NCI-H1092 treated with DMSO at 0.1 percent for 48 hours (cell line): ENCODE measurements around the gene USHBP1.
"Not testable (repeated sequence)": the region's sequence is repeated elsewhere in the genome, so short reads cannot be mapped to it uniquely, and the experiment has no call there.

Experiments
- DNase-seq: peaks from one replicate; lab custom pipeline; 2025; lab: John Stamatoyannopoulos, UW

The USHBP1 gene

DNA sequence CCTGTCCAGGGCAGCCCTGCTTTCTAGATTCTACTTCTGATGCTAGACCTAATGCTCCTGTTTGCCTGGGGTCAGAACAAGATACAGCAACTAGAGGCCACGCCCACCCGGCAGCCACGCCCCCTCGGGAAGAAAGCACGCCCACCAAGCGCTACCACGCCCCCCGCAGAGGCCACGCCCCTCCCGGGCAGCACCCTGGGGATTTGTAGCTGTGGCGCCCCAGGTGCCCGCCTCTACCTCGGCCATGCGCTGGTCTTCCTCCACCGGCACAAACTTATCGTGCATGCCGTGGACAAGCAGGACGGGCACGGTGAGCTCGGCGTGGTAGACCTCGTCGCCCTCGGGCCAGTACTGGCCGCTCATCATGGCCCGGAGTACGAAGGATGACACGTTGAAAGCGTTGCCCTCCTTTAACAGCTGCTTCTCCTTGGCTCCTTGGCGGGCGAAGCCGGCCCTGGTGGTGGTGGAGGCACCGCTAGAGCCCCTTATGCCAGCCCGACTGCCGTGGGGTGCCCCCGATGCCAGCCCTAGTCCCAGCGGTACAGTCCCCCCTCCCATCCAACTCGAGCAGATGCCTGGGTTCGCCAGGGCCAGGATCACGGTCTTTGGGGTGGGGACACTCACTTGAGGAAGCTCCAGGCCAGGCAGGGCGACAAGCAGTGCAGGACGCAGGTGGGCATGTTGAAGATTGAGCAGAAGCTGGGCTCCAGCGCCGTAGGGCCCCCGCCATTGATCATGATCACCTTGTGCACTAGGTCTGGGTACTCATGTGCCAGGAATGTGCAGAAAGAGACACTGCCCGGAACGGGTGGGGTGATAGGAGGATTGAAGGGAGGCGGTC, 29.7 kb upstream of the USHBP1 start:
- no peak for DNase-seq

DNA sequence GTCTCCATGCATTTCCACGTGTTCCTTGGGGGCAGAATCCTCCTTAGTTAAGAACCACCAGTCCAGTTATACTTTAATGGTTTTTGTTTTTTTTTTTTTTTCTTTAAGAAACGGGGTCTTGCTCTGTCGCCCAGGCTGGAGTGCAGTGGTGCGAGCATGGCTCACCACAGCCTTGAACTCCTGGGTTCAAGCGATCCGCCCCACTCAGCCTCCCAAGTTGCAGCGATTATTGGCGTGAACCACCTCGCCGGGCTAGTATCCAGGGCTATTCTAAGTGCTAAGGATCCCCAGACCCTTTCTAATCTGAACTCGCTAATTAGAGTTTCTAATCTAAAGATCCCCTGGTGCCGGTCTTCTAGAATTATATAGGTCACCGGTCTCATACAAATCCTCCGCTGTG, 29.1 kb upstream of the USHBP1 start:
- DNase-seq = no peak

DNA sequence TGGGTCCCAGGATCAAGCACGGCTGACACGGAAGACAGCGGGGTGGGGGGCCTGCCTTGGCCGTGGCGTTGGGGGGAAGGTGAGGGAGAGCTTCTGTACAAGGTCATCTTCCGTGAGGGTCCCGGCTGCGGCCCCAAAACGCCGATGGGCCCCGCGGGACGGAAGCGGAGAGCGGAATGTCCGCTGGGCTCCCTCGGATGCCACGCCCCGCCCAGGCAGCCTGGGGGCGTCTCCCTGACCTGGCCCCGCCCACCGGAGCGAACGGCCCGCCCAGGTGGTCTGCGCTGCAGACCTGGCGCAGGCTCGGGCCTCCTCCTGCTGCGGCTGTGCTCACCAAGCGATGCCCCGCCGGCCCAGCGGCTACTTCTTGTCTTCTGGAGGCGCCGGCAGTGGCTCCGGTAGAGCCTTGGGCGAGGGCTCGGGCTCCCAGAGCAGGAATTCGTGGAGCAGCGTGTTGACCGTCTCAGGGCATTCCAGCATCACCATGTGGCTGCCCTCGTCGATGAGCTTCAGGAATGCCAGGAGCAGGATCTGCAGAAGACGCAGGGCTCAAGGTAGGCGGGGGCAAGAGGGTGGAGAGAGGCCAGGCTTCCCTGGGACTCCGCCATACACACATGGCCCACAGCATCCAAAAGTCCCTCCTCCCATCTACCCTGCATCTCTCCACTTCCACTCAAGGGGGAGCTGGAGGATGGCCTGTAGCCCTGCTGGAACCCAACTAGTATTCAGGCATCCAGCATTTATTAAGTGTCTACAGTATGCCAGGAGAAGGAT, 27.9 kb upstream of the USHBP1 start:
- no peak for DNase-seq

DNA sequence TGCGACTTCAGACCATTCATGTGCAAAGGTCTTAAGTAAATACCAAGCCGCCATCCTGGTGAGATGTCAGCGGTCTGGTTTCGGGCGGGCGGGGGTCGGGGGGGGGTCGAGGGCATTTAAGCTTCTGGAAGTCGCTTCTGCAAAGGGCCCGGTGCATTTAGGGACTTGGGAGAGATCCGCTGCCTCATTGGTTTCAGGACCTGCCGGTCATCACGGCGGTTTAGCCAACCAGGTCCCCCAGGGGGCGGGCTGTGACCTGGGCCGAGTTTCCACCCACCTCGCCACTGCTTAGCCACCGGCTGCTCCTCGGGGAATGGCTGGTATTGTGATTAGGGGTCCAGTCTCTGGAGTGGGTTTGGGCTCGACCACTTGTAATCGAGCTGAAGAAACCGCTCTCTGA, 24.9 kb upstream of the USHBP1 start:
- no peak for DNase-seq

DNA sequence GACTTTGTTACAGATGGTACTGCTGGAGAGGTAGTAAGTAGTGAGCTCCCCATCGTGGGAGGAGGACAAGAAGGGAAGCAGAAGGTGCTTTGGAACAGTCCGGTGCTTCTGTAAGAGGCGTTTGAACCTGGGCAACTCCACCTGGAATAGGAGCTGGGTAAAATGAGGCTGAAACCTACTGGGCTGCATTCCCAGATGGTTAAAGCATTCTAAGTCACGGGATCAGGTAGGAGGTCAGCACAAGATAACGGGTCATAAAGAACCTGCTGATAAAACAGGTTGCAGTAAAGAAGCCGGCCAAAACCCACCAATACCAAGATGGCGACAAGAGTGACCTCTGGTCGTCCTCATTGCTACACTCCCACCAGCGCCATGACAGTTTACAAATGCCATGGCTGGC, 22.2 kb upstream of the USHBP1 start:
- DNase-seq = no peak

DNA sequence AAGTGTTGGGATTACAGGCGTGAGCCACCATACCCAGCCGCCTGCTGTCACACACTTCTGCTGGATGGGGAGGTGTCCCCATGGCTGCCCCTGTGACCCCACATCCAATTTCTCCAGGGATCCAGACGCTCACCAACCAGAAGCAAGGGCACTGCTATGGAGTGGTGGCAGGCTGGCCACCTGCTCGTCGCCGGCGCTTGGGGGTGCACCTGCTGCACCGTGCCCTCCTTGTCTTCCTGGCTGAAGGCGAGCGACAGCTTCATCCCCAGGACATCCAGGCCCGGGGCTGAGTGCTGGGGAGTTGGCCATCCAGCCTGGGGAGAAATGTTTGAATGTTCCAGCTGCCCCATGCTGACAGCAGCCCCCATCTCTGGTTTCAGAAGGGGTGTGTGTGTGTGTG, 21.7 kb upstream of the USHBP1 start:
- no peak for DNase-seq

DNA sequence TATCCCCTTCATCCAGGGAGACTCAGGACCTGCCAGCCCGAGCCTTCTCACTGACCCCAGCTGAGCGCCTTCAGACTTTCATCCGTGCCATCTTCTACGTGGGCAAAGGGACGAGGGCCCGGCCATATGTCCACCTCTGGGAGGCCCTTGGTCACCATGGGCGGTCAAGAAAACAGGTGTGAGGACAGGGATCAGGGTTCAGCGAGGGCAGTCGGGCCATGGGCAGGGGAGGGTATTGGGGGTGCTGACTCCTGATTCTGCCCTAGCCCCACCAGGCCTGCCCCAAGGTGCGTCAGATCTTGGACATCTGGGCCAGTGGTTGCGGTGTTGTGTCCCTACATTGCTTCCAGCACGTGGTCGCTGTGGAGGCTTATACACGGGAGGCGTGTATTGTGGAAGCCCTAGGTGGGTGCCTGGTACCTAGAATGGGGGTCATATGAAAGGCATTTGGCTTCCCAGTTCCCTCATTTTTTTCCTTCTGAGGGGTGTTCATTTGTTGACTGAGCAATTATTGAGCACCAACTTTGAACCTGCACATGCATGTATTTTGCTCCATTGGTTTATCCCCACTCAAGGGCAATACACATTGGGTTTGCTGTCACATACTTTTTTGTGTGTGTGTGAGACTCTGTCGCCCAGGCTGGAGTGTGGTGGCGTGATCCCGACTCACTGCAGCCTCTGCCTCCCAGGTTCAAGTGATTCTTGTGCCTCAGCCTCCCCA, 21.0 kb upstream of the USHBP1 start:
- DNase-seq = no peak

DNA sequence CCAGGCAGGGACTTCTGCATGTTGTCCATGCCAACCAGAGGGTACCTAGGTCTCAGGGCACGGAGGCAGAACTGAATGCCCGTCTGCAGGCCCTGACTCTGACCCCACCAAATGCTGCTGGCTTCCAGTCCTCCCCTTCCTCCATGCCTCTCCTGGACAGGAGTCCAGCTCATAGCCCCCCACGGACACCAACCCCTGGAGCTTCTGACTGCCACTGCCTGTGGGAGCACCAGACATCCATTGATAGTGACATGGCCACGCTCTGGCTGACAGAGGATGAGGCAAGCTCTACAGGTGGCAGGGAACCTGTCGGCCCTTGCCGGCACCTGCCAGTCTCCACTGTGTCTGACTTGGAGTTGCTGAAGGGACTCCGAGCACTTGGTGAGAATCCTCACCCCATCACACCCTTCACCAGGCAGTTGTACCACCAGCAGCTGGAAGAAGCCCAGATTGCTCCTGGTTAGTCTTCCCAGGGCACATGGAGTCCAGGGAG, 19.0 kb upstream of the USHBP1 start:
- DNase-seq = no peak

DNA sequence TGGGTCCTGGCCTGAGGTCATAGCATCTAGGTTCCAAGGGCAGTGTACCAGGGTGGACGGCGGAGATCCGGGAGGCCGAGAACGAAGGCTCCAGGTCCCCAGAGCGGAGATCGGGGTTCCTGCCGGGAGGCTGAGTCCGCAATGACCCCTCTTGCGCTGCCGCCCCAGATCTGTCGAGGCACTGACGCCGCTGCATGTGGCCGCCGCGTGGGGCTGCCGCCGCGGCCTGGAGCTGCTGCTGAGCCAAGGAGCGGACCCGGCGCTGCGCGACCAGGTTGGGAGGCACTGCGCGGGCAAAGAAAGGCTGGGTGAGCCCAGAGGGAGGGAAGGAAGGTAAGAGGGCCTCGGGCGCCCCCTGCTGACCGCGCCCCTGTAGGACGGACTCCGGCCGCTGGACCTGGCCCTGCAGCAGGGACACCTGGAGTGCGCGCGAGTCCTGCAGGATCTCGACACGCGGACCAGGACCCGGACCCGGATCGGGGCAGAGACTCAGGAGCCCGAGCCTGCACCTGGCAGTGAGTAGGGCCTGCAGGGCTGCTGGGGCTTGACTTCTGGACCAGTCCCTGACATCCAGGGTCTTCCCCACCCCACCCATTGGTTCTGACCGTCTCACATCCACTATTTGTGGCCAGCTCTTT, 18.1 kb upstream of the USHBP1 start:
- peak; percentile 83 for DNase-seq

DNA sequence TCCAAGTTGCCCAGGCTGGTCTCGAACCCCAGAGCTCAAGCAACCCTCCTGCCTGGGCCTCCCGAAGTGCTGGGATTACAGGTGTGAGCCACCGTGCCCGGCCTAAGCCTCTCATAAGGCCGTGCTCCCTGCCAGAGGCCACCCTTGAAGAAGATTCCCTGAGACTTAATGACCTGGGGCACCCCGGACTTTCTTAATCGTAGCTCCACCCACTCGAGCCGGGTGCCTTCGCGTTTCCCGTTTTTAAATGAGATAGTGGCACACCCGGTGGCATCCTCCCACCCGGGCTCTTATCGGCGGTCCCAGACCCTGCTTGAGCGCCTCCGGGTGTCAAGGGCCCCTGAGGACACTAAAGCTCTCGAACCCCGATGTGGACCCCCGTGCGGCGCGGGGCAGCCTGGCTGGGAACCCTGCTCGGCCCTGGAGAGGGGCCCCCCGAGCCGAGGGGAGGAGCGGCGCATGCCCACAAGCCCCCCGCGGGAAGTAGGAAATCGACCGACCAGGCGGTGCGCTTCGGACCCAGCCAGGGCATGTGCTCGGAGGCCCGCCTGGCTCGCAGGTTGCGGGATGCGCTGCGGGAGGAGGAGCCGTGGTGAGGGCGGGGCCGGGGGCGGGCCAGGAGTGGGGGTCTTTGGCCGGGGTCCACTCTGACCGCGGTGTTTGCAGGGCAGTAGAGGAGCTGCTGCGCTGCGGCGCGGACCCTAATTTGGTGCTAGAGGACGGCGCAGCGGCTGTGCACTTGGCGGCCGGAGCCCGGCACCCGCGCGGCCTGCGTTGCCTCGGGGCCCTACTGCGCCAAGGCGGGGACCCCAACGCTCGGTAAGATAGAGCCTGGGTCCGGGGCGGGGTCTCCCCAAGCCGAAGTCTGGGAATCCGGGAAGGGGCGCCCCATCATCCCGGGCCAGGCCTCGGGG, 17.1 kb upstream of the USHBP1 start, which contains the start of gene ANKLE1:
Gene ANKLE1 (plus strand): TSS at position 511 of the 914 bp plus-strand sequence. CDS start 20 bp downstream, at position 531.
- DNase-seq = peak; percentile 4

DNA sequence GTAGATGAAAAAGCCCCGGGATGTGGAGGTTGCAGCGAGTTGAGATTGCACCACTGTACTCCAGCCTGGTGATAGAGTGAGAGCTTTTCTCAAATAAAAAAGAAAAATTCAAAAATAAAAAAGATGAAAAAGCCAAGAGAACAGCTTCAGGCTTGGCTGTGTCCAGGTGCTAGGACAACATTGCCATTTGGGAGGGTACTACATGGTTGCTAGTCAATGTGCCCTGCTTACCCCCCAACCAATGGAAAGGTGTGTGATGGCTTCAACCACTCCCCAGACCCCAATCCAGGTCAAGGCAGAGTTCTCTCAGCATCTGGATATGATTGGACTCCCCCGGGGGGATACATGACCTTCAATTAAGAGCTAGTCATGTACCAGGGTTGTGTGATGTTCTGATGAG, 14.9 kb upstream of the USHBP1 start:
- DNase-seq = no peak

DNA sequence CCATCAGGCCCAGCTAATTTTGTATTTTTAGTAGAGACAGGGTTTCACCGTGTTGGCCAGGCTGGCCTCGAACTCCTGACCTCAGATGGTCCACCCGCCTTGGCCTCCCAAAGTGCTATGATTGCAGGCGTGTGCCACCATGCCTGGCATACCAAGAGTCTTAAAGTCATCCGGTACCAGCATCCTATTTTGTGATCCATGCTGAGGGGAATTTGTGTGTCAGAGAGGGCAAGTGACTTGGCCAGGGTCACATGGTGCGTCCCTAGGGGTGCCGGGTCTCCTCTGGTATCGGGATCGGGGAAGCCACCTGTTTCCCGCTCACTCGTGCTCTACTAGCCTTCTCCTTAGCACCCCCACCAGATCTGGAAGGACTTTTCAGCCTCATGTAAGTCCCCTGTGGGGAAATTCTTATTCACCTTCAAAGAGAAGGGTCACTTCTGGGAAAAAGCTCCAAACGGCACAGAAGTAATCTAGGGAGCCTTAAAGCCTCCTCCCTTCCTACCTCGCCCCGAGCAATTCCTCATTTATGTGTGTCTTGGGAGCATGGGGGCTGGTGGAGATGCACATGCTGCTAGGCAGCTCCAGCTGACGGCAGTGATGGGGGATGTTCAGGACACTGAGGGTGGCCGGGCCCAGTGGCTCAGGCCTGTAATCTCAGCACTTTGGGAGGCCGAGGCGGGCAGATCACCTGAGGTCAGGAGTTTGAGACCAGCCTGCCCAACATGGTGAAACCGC, 11.1 kb upstream of the USHBP1 start:
- no peak for DNase-seq

DNA sequence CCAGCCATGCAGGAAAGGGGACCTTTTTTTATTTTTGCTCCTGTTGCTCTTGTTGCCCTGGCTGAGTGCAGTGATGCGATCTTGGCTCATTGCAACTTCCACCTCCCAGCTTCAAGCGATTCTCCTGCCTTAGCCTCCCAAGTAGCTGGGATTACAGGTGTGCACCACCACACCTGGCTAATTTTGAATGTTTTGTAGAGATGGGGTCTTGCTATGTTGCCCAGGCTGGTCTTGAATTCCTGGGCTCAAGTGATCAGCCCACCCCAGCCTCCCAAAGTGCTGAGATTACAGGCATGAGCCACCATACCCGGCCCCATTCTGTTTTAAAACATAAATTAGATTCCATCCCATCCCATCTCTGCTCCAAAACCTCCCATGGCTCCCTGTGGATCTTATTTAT, 10.3 kb upstream of the USHBP1 start:
- DNase-seq = not testable (repeated sequence)

DNA sequence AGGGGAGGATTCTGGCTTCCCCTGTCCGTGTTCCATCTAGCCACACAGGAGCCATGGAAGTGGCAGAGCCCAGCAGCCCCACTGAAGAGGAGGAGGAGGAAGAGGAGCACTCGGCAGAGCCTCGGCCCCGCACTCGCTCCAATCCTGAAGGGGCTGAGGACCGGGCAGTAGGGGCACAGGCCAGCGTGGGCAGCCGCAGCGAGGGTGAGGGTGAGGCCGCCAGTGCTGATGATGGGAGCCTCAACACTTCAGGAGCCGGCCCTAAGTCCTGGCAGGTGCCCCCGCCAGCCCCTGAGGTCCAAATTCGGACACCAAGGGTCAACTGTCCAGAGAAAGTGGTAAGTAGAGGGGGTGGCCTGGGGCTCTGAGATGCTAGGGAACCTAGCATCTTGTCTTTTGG, 4.2 kb upstream of the USHBP1 start:
- no peak for DNase-seq

DNA sequence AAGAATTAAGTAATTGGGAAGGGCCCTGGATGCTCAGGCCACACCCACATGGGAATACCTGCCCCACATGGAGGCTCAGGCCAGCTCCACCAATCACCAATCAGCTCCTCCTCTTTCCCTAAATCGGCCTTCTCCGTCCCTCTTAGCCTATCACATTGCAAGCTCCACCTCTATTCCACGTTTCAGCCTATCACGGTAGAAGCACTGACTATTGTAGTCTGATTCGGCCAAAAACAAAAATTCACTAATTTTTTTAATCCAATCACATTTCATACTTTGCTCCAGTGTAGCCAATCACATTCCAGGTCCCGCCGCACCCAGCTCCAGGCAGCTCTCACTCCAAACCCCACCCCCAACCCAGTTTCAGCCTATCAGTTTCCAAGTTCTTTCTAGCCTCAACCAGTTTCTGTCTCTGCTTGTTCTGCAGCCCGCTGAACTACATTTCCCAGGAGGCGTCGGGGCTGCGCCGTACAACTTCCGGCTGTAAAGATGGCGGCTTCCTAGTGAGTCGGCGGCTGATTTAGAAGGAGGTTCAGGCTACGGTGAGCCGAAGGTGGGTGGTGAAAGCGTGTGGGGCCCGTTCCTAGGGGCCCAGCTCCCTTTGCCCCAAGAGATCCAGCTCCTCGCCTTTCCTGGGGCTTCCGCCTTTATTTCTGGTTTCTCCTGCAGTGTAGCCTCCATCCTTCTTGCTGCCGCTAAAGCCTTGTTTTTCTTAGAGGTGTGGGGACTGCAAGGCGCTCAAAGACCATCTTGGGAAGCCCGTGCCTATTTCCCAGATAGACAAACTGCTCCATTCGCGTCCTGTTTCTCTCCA, 2.6 kb upstream of the USHBP1 start, which contains the start of gene BABAM1:
Gene BABAM1 (plus strand): TSS at position 469 of the 814 bp plus-strand sequence. CDS start 1,364 bp downstream, outside the sequence.
- DNase-seq = peak; percentile 98

DNA sequence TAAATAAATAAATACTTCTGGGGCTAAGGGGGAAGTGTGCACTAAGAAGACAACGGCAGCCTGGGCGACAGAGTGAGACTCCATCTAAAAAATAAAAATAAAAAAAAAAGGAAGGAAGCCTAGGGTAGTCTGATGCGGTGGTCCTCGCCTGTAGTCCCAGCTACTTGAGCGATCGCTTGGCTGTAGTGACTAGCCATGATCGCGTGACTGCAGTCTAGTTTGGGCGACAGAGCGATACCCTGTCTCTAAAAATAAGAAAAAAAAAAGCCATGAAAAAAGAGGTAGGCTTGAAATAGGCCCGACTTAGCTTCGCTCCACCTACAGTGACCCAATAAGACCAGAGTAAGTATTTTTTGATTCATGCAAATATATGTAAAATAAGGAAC, 2.0 kb upstream of the USHBP1 start:
- DNase-seq = no peak

DNA sequence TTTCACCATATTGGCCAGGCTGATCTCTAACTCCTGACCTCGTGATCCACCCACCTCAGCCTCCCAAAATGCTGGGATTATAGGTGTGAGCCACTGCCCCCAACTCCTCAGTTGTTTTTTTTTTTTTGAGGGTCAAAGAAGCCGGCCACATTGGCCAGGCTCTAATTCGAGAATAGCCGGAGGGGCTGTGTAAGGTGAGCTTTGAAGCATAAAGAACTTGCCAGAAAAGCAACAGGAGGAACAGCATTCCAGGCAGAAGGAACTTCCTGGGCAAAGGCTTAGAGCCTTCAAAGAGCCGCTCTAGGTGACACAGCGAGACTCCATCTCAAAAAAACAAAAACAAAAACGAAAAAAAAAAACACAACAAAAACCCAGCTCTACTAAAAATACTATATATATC, 1.5 kb upstream of the USHBP1 start:
- DNase-seq = no peak

DNA sequence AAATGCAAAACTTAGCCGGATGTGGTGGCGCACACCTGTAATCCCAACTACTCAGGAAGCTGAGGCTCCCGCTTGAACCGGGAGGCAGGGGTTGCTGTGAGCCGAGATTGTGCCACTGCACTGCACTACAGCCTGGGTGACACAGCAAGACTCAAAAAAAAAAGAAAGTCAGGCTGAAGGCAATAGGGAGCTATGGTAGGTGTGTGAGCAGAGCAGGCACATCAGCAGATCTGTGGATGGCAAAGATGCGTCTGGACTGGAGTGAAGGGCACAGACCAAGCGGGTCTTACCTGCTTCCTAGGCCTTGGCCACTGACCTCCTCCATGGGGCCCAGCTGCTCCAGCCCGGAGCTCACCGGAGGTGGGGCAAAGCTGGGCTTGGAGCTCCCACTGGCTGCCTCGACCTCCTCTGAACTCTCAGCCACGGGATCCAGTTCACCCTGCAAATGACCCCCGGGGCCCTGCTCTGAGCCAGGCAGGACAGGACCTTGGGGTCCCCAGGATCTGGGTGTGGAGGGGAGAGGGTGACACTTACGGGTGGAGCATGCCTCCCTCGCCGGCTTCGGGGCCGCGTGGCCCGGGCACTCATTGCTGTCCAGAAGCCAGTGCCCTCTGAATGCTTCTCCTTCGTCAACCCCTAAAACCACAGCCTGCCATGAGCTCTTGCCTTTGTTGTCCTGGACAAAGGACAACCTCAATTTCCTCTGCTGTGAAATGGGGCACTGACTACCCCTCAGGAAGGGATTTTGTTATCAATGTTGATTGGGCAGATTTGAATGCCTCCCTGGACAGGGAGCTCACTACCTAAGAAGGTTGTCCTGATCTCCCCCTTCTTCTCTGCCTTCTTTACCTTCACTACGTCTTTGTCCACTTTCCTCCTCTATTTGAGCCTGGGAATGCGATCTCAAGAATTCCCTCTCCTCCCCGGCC, 569 bp downstream of the USHBP1 start:
- DNase-seq = no peak
